GM12873 (cell line): ENCODE results near the gene PMEPA1.

Source experiments
- TF ChIP-seq, protein P1 (sequence below): IDR thresholded peaks from 2 replicates; pipeline ENCODE4 v1.5.1; 2012; ENCODE audit warnings: low read depth, mild to moderate bottlenecking, moderate library complexity, low read length, control low read depth; ENCODE audit not compliant: insufficient read depth; ENCODE audit errors: missing control alignments

Gene PMEPA1

DNA sequence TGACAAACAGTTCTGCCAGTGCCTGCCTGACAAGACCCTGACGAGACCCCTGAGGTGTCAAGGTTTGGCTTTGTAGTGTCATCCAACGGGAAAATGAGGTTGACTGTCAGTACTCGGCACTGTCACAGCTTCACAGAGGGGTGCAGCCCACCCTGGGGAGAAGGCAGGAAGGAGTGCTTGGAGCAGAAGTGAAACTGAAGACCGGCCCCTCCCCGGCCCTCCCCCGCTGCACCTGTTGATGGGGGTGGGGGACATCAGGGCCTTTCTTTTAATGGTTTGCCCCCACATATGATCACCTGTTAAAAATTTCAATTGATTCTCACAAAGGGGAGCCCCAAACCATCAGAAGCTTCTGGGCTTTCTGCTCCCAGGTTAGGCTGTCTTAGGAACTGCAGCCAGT lies 6.8 kb downstream of the PMEPA1 start:
- TF ChIP-seq, protein P1, sequence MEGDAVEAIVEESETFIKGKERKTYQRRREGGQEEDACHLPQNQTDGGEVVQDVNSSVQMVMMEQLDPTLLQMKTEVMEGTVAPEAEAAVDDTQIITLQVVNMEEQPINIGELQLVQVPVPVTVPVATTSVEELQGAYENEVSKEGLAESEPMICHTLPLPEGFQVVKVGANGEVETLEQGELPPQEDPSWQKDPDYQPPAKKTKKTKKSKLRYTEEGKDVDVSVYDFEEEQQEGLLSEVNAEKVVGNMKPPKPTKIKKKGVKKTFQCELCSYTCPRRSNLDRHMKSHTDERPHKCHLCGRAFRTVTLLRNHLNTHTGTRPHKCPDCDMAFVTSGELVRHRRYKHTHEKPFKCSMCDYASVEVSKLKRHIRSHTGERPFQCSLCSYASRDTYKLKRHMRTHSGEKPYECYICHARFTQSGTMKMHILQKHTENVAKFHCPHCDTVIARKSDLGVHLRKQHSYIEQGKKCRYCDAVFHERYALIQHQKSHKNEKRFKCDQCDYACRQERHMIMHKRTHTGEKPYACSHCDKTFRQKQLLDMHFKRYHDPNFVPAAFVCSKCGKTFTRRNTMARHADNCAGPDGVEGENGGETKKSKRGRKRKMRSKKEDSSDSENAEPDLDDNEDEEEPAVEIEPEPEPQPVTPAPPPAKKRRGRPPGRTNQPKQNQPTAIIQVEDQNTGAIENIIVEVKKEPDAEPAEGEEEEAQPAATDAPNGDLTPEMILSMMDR = no peak

DNA sequence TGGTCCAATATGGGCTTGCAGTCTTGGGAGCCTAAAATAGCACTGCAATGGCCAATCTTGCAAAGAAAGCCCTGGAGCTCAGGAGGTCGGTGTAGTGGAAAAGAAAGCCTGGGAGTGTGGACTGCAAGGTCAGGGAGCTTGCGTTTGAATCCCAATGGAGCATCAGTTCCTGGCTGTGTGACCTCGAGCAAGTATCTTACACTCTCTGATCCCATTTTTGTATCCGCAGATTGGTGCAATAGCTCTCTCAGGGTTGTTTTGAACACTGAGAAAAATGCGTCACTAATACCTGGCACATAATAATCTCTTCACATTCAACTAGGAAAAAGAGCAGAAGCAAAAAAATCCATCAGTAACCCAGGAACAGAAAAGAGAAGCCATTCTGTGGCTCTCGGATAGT lies 7.3 kb downstream of the PMEPA1 start:
- TF ChIP-seq, protein P1 = no peak

DNA sequence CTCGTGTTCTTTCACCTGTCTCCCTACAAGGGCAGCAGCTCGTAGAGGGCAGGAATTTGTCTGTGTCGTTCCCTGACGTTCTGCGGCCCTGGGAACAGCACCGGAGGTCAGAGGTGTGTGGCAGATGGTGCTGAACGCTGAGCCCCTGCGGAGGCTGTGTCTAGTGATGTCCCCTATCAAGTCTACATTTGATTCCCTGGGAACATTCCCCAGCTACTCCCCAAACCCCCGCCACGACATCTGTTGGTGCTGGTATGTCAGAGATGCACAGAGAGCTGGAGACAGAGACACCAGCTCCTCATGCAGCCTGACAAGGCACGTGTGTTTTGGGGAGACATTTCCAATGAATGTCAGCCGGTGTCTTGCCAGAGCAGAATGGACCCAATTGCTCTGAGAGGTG lies 7.7 kb downstream of the PMEPA1 start:
- TF ChIP-seq, protein P1 = no peak

DNA sequence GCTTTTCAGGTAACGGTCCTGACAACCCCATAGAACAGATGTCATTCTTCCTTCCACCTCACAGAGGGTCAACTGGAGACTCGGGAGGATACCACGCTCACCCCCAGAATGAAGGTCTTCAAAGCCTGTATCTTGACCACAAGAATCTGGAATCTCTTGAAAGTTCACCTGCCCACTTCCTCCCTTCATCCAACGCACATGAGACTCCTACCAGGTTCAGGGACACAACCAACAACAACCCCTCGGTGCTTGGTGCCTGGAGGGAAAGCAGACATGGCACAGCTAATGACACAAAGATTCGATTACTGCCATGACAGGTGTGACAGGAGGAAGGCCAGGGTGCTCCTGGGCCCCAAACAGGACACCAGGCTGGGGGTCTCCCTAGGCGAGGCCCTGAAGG lies 8.2 kb downstream of the PMEPA1 start:
- TF ChIP-seq, protein P1 = no peak

DNA sequence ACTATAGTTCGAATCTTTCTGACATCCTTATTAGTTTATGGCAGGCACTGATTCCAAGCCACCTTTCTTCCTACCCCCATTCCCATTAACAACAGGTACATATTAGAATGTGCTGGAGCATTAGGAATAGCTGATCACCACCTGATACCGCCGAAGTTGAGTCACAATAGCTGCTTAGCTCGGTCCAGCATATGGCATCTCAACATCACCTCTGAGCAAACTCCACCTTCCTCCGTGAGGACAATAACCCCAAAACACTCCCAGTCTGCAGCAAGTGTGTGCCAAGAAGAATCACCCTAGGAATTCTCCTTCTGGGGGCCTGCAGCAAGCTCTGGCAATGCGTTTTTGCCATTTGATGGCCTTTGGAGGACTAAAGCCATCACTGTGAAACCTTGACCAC lies 8.7 kb downstream of the PMEPA1 start:
- TF ChIP-seq, protein P1 = no peak

DNA sequence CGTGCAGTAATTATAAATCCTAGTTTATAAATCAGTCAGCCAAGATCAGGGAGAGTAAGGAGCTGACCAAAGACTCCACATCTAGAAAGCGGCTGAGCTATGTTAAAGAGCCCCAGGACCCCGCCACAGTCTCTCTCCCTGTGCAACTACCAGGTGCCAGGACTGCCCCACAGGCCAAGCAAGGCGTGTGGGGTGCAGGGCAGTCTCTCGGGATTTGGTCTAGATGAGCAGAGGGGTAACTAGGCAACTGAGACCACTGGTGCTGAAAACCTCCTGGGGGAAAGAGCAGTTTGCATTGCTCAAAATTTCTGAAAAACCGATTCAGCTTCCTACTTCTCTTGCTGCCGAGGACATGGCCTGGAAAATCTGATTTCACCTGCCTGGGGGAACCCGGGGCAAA lies 10.4 kb downstream of the PMEPA1 start:
- TF ChIP-seq, protein P1 = no peak

DNA sequence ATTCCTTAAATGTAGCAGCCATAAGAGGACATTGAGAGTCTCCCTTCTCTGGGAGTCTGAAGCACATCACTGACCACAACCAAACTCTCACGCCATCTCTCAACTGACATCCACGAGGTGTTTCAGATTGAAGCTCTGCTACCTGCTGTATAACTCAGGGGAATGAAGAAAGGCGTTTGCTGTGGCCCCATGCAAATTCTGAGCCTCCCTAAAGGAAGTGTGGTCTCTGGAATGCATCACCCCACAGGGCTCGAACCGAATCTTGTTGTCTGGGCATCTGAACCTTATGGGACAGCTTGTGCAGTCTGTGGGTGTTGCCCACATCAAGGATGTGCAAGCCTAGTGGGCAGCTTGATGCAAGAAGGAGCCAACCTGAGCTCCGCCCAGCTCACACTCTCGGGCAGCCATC lies 10.9 kb downstream of the PMEPA1 start:
- TF ChIP-seq, protein P1 = no peak
